HFFc6 (cell line): ENCODE results near the gene CERS1. TPM values are rescaled to one million over a fixed set of nuclear protein-coding genes. Genes with fewer than 3 reads are reported as not detected.
"Not testable (repeated sequence)": the region's sequence is repeated elsewhere in the genome, so short reads cannot be mapped to it uniquely, and the experiment has no call there.

Experiments used
- DNase-seq: peaks from one replicate; pipeline ENCODE4 v3.0.0-alpha.2; 2018
- H3K27ac Mint-ChIP-seq: 2 replicates; pipeline ENCODE4 v1.8.0; 2020; ENCODE audit warnings: mild to moderate bottlenecking, mixed read lengths
- H3K27me3 Mint-ChIP-seq: 2 replicates; pipeline ENCODE4 v1.8.0; 2021; ENCODE audit warnings: mild to moderate bottlenecking, moderate library complexity, mixed read lengths; ENCODE audit not compliant: insufficient read depth
- H3K36me3 Mint-ChIP-seq: 2 replicates; pipeline ENCODE4 v1.8.0; 2021; ENCODE audit warnings: low read depth, mixed read lengths
- H3K4me1 Mint-ChIP-seq: 2 replicates; pipeline ENCODE4 v1.8.0; 2020; ENCODE audit warnings: low read depth, mixed read lengths
- H3K4me3 Mint-ChIP-seq: 2 replicates; pipeline ENCODE4 v1.8.0; 2020; ENCODE audit warnings: mild to moderate bottlenecking, moderate library complexity, mixed read lengths
- H3K9me3 Mint-ChIP-seq: 2 replicates; pipeline ENCODE4 v1.8.0; 2020; ENCODE audit warnings: mild to moderate bottlenecking, mixed read lengths
- CTCF ChIP-seq: fragments of 200-600 bp; sonication (generic); IDR thresholded peaks from 2 replicates; pipeline ENCODE4 v1.5.0; 2021; ENCODE audit warnings: antibody characterized with exemption, mild to moderate bottlenecking
- total RNA-seq, 6 experiments: library from RNA; stranded (reverse); fragmentation: NEBNext Ultra II Directional; extraction: Animal tissue kit (Norgen Biotek cat#: 25700); gene quantifications; 2 replicates in 1 of 6; 3 replicates in 5 of 6; pipeline ENCODE4 v1.2.3, GENCODE V29; 2021

Gene CERS1
- total RNA-seq, 6 experiments from 2014 or later = 0.96 to 2.1 (median 1.3) TPM

GRCh38 chr19:18921593-18921992 lies 25.6 kb upstream of the CERS1 start:
- peaks cover 11% of the 10 kb centered on the region for H3K27me3 Mint-ChIP-seq

GRCh38 chr19:18920400-18920799 lies 24.4 kb upstream of the CERS1 start:
- peak overlapping the region; percentile 99 for H3K4me3 Mint-ChIP-seq
- no peak for TF ChIP-seq CTCF
- DNase-seq = no peak
- peaks cover 13% of the 10 kb centered on the region for H3K27me3 Mint-ChIP-seq
- H3K9me3 Mint-ChIP-seq = no peaks in the 10 kb centered on the region; the same call in 1 of the 2 replicates
- peaks cover 33% of the 10 kb centered on the region for H3K4me1 Mint-ChIP-seq
- H3K36me3 Mint-ChIP-seq = peaks cover 41% of the 10 kb centered on the region
- peak overlapping the region; percentile 97 for H3K27ac Mint-ChIP-seq

More at GRCh38 chr19:18921593-18921992, 25.6 kb upstream of the CERS1 start:
- DNase-seq = no peak
- Mint-ChIP-seq H3K27ac (no peak overlapping the region), H3K4me1 (peaks cover 33% of the 10 kb centered on the region), H3K9me3 (no peaks in the 10 kb centered on the region; the same call in 1 of the 2 replicates), H3K4me3 (no peak overlapping the region; the same call in 1 of the 2 replicates), H3K36me3 (peaks cover 37% of the 10 kb centered on the region)
- TF ChIP-seq CTCF = no peak

- Mint-ChIP-seq H3K27ac (peak overlapping the region; percentile 97), H3K36me3 (peaks cover 41% of the 10 kb centered on the region), H3K4me3 (peak overlapping the region; percentile 99), H3K4me1 (peaks cover 33% of the 10 kb centered on the region), H3K9me3 (no peaks in the 10 kb centered on the region; the same call in 1 of the 2 replicates), H3K27me3 (peaks cover 13% of the 10 kb centered on the region)
- no peak for TF ChIP-seq CTCF
- peak; percentile 13 for DNase-seq
Observed at GRCh38 chr19:18919900-18920214, 23.9 kb upstream of the CERS1 start.

- H3K27ac Mint-ChIP-seq = peak within 1 kb of the TSS; percentile 97
- peak; percentile 100 for DNase-seq
- no peaks in the 10 kb centered on the region; the same call in 1 of the 2 replicates for H3K9me3 Mint-ChIP-seq
- H3K36me3 Mint-ChIP-seq = peaks cover 38% of the 10 kb centered on the region
- H3K4me1 Mint-ChIP-seq = peaks cover 33% of the 10 kb centered on the region
- peak within 1 kb of the TSS; percentile 99 for H3K4me3 Mint-ChIP-seq
- H3K27me3 Mint-ChIP-seq = peaks cover 13% of the 10 kb centered on the region
- TF ChIP-seq CTCF = peak; percentile 19; the same call in 1 of the 2 replicates
Observed at GRCh38 chr19:18919086-18919899, 23.3 kb upstream of the CERS1 start, which contains the start of the genes COPE and DDX49. COPE (minus strand) TSS chr19:18919387; CDS start chr19:18919348, 39 bp downstream. DDX49 (plus strand) TSS chr19:18919715; CDS start chr19:18919742, 27 bp downstream.

- peak overlapping the region; percentile 49; the same call in 1 of the 2 replicates for H3K27ac Mint-ChIP-seq
Observed at GRCh38 chr19:18917593-18917992, 21.6 kb upstream of the CERS1 start.

GRCh38 chr19:18915639-18916038 lies 19.7 kb upstream of the CERS1 start:
- peaks cover 12% of the 10 kb centered on the region for H3K27me3 Mint-ChIP-seq
- DNase-seq = peak; percentile 45
- peak overlapping the region; percentile 42; the same call in 1 of the 2 replicates for H3K4me3 Mint-ChIP-seq
- TF ChIP-seq CTCF = peak; percentile 61
- peak overlapping the region; percentile 26; the same call in 1 of the 2 replicates for H3K27ac Mint-ChIP-seq
- H3K36me3 Mint-ChIP-seq = peaks cover 42% of the 10 kb centered on the region
- peaks cover 27% of the 10 kb centered on the region for H3K4me1 Mint-ChIP-seq
- no peaks in the 10 kb centered on the region; the same call in 1 of the 2 replicates for H3K9me3 Mint-ChIP-seq

More at GRCh38 chr19:18917593-18917992, 21.6 kb upstream of the CERS1 start:
- Mint-ChIP-seq H3K4me3 (peak overlapping the region; percentile 99), H3K36me3 (peaks cover 44% of the 10 kb centered on the region), H3K4me1 (peaks cover 33% of the 10 kb centered on the region), H3K27me3 (peaks cover 12% of the 10 kb centered on the region)
- not testable (repeated sequence) for DNase-seq, H3K9me3 Mint-ChIP-seq
